Stimulated activated CD8-positive, alpha-beta memory T cell treated with anti-CD3 and anti-CD28 coated beads, Interleukin-7, amount 100 ng/mL, for 48 hours (primary cell): ENCODE data around the gene DNAJC1.
"Not testable (repeated sequence)": the region's sequence is repeated elsewhere in the genome, so short reads cannot be mapped to it uniquely, and the experiment has no call there.

ENCODE experiments used
- DNase-seq, 2 donors: peaks; one replicate each; pipeline ENCODE4 v3.0.0-alpha.2; 2020; ENCODE audit warnings: low read depth in 1 of 2; ENCODE audit errors: extremely low read depth in 1 of 2

DNAJC1 gene, protein sequence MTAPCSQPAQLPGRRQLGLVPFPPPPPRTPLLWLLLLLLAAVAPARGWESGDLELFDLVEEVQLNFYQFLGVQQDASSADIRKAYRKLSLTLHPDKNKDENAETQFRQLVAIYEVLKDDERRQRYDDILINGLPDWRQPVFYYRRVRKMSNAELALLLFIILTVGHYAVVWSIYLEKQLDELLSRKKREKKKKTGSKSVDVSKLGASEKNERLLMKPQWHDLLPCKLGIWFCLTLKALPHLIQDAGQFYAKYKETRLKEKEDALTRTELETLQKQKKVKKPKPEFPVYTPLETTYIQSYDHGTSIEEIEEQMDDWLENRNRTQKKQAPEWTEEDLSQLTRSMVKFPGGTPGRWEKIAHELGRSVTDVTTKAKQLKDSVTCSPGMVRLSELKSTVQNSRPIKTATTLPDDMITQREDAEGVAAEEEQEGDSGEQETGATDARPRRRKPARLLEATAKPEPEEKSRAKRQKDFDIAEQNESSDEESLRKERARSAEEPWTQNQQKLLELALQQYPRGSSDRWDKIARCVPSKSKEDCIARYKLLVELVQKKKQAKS

GRCh38 chr10:22003177-22003963 is at the start of gene DNAJC1:
Gene DNAJC1, minus strand, starts transcription at chr10:22003730. Its CDS starts 296 bp downstream, at chr10:22003434.
- peak; percentile 95 to 96 for DNase-seq

- no peak for DNase-seq
These were observed 49.5 kb upstream of the DNAJC1 start for GRCh38 chr10:22053048-22053447.

GRCh38 chr10:22049635-22050034 is 46.1 kb upstream of the DNAJC1 start:
- no peak for DNase-seq

- no peak for DNase-seq
These were observed 44.3 kb upstream of the DNAJC1 start for GRCh38 chr10:22047812-22048211.

- no peak for DNase-seq
These were observed 39.8 kb upstream of the DNAJC1 start for GRCh38 chr10:22043327-22043633.

GRCh38 chr10:22042557-22043326 is 39.2 kb upstream of the DNAJC1 start:
- DNase-seq = no peak

DNA sequence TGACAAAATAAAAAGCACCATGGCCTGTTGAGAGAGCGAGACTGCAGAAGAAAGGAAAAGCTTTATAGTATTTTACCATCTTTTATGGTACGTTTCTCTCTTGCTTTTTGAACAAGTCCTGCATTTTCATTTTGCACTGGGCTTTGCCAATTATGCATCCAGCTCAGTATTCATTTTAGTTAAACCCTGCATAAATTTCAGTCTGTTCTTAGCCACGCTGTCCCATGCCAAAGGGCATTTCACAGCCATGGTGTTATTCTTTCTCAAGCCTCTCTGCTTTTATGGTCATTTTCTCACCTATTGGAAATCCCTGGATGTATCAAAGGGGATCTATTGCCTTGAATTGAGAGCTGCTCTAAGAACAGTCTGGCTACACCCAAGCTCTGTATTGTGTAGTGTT is 30.8 kb upstream of the DNAJC1 start:
- no peak for DNase-seq

- not testable (repeated sequence) for DNase-seq
These were observed 28.7 kb upstream of the DNAJC1 start for GRCh38 chr10:22032268-22032667.

DNA sequence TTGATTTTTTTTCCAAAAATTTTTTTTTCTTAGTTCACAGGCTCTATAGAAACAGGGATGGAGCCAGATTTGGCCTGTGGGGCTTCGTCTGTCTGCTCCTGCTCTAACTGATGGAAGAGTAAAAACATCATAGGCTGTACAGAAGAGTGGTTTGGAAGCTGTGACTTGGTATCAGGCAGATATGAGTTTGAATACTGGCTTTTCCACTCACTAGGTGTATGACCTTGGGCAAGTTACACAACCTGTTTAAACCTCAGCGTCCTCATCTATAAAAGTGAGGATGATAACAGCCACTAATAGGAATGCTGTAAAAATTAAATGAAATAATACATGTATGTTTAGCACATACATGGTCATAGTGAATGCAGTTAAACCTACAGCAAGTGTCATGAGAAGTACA is 26.9 kb upstream of the DNAJC1 start:
- no peak for DNase-seq

- no peak for DNase-seq
These were observed 26.1 kb upstream of the DNAJC1 start for GRCh38 chr10:22029445-22030236.

DNA sequence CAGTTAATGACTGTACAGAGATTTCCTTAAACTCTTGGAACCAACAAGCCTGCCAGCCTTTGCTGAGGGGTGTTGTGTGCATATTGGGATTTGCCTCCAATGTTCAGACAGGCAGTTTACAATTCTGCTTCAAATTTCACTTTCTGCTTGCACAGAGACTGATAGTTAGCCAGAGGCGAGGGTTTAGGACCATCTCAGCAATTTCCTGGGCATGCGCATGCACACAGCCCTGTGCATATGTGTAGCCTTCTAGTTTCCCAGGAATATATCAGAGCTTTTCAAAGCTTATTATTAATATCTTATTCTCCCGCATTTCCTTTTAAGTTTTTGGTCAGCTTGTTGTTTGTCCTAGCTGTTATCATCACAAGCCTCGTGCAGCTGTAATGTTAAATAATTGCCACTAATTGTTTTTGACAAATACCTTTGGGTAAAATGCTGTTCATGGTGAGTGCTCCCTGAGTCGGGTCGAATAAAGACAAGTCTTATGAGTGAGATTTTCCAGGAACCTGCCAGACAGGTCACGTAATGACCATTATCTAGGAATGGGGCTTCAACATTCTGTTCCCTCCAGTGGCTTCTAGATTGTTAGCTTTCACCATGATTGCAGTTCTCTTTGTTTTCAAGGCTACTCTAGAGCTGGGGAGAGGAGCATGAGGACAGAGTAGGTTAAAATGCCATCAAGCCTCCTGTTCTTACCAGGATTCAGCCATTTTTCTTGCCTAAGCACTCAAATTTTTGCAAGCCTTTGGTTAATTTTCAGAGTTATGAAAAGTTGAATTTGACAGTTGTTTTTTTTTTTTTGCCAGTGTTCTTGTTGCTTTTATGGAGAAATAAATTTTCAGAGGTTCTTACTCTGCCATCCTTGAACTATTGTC is 24.1 kb upstream of the DNAJC1 start:
- no peak for DNase-seq

DNA sequence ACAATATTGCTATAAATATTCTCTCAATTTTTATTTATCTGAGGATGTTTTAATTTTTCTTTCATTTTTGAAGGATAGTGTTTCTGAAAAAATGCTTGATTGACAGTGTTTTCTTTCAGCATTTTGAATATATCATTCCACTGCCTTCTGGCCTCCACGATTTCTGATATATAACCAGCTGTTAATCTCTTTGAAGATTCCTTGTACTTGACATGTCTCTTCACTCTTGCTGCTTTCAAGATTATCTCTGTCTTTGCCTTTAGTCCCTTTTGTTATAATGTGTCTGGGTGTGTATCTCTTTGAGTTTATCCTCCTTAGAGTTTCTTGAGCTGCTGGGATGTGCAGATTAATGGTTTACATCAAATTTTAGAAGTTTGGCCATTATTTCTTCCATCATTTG is 22.8 kb upstream of the DNAJC1 start:
- DNase-seq = no peak

DNA sequence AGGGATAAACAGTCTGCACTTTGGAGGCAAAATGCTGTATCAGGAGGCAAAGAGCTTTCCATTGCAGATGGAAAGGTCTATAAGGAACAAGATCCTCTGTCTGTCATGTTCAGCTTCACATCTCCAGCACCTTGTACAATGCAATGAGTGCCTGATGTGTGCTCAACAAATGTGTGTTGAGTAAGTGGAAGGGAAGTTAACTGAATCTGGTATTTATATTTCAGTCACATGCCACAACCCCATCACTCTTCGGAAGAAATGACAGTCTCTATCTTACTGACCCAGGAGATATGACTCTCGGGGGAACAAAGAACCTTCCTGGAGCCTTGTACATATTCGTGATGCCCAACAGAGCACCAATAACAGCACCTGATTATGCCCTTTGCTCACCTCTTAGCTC is 20.0 kb upstream of the DNAJC1 start:
- DNase-seq = no peak

- DNase-seq = peak in 1 of 2 donors; percentile 9
These were observed 18.9 kb upstream of the DNAJC1 start for GRCh38 chr10:22022257-22023032.

DNA sequence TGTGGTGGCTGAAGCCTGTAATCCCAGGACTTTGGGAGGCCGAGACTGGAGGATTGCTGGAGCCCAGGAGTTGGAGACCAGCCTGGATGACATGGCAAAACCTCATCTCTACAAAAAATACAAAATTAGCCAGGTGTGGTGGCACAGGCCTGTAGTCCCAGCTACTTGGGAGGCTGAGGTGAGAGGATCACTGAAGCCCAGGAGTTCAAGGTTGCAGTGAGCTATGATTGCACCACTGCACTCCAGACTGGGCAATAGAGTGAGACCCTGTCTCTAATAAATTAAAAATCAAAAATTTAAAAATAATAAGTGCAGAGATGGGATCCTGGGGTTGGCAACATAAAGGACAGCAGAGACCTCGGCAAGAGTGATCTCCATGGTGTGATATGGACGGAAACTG is 17.6 kb upstream of the DNAJC1 start:
- not testable (repeated sequence) for DNase-seq

- DNase-seq = no peak
These were observed 13.9 kb upstream of the DNAJC1 start for GRCh38 chr10:22017283-22018020.

DNA sequence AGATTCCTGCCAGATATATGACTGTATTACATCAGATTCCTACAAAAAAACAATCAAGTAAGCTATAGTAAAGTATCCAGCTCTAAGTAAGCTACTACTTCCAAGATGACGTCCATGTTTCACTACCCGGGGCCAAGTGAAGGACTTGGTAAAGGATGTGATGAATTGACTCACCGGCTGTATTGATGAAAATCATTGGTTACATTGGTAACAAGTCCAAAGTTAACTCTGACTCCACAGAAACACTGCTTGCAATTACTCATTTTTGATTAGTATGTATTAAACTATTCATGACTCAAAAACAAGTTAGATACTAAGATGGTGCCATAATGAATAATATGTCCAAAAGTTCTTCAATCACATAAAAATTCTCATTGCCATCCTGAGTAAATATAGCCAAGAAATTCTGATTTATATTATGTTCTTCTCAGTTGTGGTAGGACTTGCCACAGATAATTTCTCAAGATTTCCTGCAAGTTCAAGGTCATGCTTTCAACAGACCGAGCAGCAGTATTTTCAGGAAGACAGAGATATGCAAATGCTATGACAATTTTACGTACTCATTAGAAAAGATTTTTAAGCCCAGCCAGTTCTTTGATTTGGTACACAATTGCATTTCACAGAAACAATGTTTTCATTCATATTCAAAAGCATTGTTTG is 12.6 kb upstream of the DNAJC1 start:
- no peak for DNase-seq
